Measurements from ENCODE around the gene TEP1.

DNA sequence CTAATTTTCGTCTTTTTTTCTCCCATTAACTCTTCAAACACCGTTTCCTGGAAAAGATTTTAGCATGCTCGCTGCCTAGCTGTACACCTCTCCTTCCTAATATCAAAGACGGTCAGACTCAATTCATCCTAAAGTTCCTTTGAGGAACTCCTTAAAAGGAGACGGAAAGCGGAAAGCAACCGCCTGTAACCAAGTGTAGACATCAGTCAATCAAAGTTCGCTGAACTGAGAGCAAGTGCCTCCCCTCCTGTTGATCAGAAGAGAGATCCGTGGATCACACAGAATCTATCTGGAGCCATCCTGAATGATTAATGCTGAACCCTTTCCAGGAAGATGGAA lies 412 bp upstream of the TEP1 start:
- TF ChIP-seq, protein P1, sequence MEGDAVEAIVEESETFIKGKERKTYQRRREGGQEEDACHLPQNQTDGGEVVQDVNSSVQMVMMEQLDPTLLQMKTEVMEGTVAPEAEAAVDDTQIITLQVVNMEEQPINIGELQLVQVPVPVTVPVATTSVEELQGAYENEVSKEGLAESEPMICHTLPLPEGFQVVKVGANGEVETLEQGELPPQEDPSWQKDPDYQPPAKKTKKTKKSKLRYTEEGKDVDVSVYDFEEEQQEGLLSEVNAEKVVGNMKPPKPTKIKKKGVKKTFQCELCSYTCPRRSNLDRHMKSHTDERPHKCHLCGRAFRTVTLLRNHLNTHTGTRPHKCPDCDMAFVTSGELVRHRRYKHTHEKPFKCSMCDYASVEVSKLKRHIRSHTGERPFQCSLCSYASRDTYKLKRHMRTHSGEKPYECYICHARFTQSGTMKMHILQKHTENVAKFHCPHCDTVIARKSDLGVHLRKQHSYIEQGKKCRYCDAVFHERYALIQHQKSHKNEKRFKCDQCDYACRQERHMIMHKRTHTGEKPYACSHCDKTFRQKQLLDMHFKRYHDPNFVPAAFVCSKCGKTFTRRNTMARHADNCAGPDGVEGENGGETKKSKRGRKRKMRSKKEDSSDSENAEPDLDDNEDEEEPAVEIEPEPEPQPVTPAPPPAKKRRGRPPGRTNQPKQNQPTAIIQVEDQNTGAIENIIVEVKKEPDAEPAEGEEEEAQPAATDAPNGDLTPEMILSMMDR (IDR thresholded peaks at IDR 0.05), result no peak
- TF ChIP-seq, protein P2, sequence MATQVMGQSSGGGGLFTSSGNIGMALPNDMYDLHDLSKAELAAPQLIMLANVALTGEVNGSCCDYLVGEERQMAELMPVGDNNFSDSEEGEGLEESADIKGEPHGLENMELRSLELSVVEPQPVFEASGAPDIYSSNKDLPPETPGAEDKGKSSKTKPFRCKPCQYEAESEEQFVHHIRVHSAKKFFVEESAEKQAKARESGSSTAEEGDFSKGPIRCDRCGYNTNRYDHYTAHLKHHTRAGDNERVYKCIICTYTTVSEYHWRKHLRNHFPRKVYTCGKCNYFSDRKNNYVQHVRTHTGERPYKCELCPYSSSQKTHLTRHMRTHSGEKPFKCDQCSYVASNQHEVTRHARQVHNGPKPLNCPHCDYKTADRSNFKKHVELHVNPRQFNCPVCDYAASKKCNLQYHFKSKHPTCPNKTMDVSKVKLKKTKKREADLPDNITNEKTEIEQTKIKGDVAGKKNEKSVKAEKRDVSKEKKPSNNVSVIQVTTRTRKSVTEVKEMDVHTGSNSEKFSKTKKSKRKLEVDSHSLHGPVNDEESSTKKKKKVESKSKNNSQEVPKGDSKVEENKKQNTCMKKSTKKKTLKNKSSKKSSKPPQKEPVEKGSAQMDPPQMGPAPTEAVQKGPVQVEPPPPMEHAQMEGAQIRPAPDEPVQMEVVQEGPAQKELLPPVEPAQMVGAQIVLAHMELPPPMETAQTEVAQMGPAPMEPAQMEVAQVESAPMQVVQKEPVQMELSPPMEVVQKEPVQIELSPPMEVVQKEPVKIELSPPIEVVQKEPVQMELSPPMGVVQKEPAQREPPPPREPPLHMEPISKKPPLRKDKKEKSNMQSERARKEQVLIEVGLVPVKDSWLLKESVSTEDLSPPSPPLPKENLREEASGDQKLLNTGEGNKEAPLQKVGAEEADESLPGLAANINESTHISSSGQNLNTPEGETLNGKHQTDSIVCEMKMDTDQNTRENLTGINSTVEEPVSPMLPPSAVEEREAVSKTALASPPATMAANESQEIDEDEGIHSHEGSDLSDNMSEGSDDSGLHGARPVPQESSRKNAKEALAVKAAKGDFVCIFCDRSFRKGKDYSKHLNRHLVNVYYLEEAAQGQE (IDR thresholded peaks at IDR 0.05; ENCODE audit: insufficient read depth in 1 of 2, low read depth in 2 of 2, low read length in 1 of 2), result no peak
- no peak for TF ChIP-seq POLR2AphosphoS5 (IDR thresholded peaks at IDR 0.05; ENCODE audit: low read depth, low read length)
- TF ChIP-seq TCF7L2 (IDR thresholded peaks at IDR 0.05; ENCODE audit: low read depth, low read length), result no peak
